H9 (cell line): Measurements from ENCODE around the gene MORC2. TPM values are rescaled to one million over a fixed set of nuclear protein-coding genes. Genes with fewer than 3 reads are reported as not detected.

ENCODE experiments used
- DNase-seq: peaks from one replicate; pipeline ENCODE4 v3.0.0-alpha.2; 2017
- H2AFZ ChIP-seq: one replicate; pipeline ENCODE4 v1.6.1; 2013; ENCODE audit warnings: mild to moderate bottlenecking, low read length, control low read depth, moderate library complexity
- H2AK5ac ChIP-seq: 2 replicates; pipeline ENCODE4 v1.6.1; 2013; ENCODE audit warnings: low read length, control low read depth, mixed read lengths; ENCODE audit not compliant: insufficient read length
- H2BK120ac ChIP-seq: one replicate; pipeline ENCODE4 v1.6.1; 2013; ENCODE audit warnings: low read depth, mild to moderate bottlenecking, low read length, control low read depth, inconsistent platforms; ENCODE audit not compliant: poor library complexity, severe bottlenecking
- H2BK12ac ChIP-seq: 2 replicates; pipeline ENCODE4 v1.6.1; 2013; ENCODE audit warnings: low read length, control low read depth, mixed read lengths, low read depth; ENCODE audit not compliant: insufficient read length
- H2BK15ac ChIP-seq: 2 replicates; pipeline ENCODE4 v1.6.1; 2013; ENCODE audit warnings: low read depth, low read length, control low read depth
- H2BK20ac ChIP-seq: one replicate; pipeline ENCODE4 v1.6.1; 2013; ENCODE audit warnings: low read depth, mild to moderate bottlenecking, low read length, control low read depth, inconsistent platforms; ENCODE audit not compliant: poor library complexity, severe bottlenecking
- H2BK5ac ChIP-seq: 2 replicates; pipeline ENCODE4 v1.6.1; 2013; ENCODE audit warnings: low read length, control low read depth, mixed read lengths; ENCODE audit not compliant: insufficient read length
- H3K14ac ChIP-seq: 2 replicates; pipeline ENCODE4 v1.6.1; 2013; ENCODE audit warnings: low read length, control low read depth; ENCODE audit not compliant: insufficient read depth
- H3K18ac ChIP-seq: 2 replicates; pipeline ENCODE4 v1.6.1; 2013; ENCODE audit warnings: low read depth, mild to moderate bottlenecking, mixed read lengths, low read length, control low read depth; ENCODE audit not compliant: insufficient read length
- H3K23ac ChIP-seq: 2 replicates; pipeline ENCODE4 v1.6.1; 2013; ENCODE audit warnings: low read length, control low read depth, mixed read lengths, low read depth; ENCODE audit not compliant: insufficient read length
- H3K23me2 ChIP-seq: 2 replicates; pipeline ENCODE4 v1.6.1; 2013; ENCODE audit warnings: low read depth, mild to moderate bottlenecking, mixed read lengths, low read length, control low read depth; ENCODE audit not compliant: insufficient read length, poor library complexity, severe bottlenecking
- H3K27ac ChIP-seq: 2 replicates; pipeline ENCODE4 v1.5.1; 2013; ENCODE audit warnings: low read length, control low read depth, mixed read lengths, low read depth; ENCODE audit not compliant: insufficient read length
- H3K27me3 ChIP-seq: 2 replicates; pipeline ENCODE4 v1.6.1; 2013; ENCODE audit warnings: low read length, control low read depth, inconsistent platforms; ENCODE audit not compliant: insufficient read depth
- H3K4ac ChIP-seq: 2 replicates; pipeline ENCODE4 v1.6.1; 2013; ENCODE audit warnings: low read depth, mild to moderate bottlenecking, control low read depth, inconsistent platforms, low read length, moderate library complexity
- H3K4me1 ChIP-seq: 2 replicates; pipeline ENCODE4 v1.6.1; 2013; ENCODE audit warnings: low read length, control low read depth, inconsistent platforms; ENCODE audit not compliant: insufficient read depth
- H3K4me2 ChIP-seq: 2 replicates; pipeline ENCODE4 v1.6.1; 2013; ENCODE audit warnings: low read length, control low read depth, mixed read lengths; ENCODE audit not compliant: insufficient read length, insufficient read depth
- H3K56ac ChIP-seq: 2 replicates; pipeline ENCODE4 v1.6.1; 2013; ENCODE audit warnings: low read depth, mild to moderate bottlenecking, mixed read lengths, low read length, control low read depth; ENCODE audit not compliant: insufficient read length
- H3K79me1 ChIP-seq: 2 replicates; pipeline ENCODE4 v1.6.1; 2013; ENCODE audit warnings: low read depth, mild to moderate bottlenecking, moderate library complexity, low read length, control low read depth, inconsistent platforms; ENCODE audit not compliant: insufficient read depth, poor library complexity, severe bottlenecking
- H3K79me2 ChIP-seq: 2 replicates; pipeline ENCODE4 v1.6.1; 2013; ENCODE audit warnings: low read length, control low read depth, inconsistent platforms; ENCODE audit not compliant: insufficient read depth
- H3K9ac ChIP-seq: 2 replicates; pipeline ENCODE4 v1.6.1; 2013; ENCODE audit warnings: low read length, control low read depth, mixed read lengths; ENCODE audit not compliant: insufficient read length; ENCODE audit errors: extremely low read depth
- H3K9me3 ChIP-seq: one replicate; pipeline ENCODE4 v1.6.1; 2013; ENCODE audit warnings: low read depth, low read length, inconsistent platforms; ENCODE audit not compliant: control insufficient read depth
- H3T11ph ChIP-seq: one replicate; pipeline ENCODE4 v1.6.1; 2013; ENCODE audit warnings: mild to moderate bottlenecking, low read length, control low read depth, inconsistent platforms
- H4K20me1 ChIP-seq: one replicate; pipeline ENCODE4 v1.6.1; 2013; ENCODE audit not compliant: control insufficient read depth, insufficient read length, insufficient read depth
- H4K5ac ChIP-seq: 2 replicates; pipeline ENCODE4 v1.6.1; 2013; ENCODE audit warnings: low read depth, mild to moderate bottlenecking, mixed read lengths, low read length, control low read depth; ENCODE audit not compliant: insufficient read length
- H4K8ac ChIP-seq: replicated peaks from 2 replicates; pipeline ENCODE4 v1.6.1; 2013; ENCODE audit warnings: low read length, control low read depth, mixed read lengths, low read depth; ENCODE audit not compliant: insufficient read length
- H4K91ac ChIP-seq: 2 replicates; pipeline ENCODE4 v1.6.1; 2013; ENCODE audit warnings: low read depth, mild to moderate bottlenecking, moderate library complexity, mixed read lengths, low read length, control low read depth; ENCODE audit not compliant: insufficient read length
- H3K27ac Mint-ChIP-seq, 3 experiments: 2 replicates in 2 of 3; 3 replicates in 1 of 3; pipeline ENCODE4 v1.8.0; 2020 to 2021; ENCODE audit warnings: mixed read lengths in 3 of 3, mild to moderate bottlenecking in 1 of 3, moderate library complexity in 1 of 3
- H3K27me3 Mint-ChIP-seq: 2 replicates; pipeline ENCODE4 v1.8.0; 2021; ENCODE audit warnings: low read depth, mild to moderate bottlenecking, moderate library complexity, mixed read lengths
- H3K36me3 Mint-ChIP-seq, 3 experiments: 2 replicates in 2 of 3; 3 replicates in 1 of 3; pipeline ENCODE4 v1.8.0; 2020 to 2021; ENCODE audit warnings: low read depth in 3 of 3, mixed read lengths in 3 of 3; ENCODE audit not compliant: insufficient read depth in 1 of 3
- H3K4me1 Mint-ChIP-seq, 2 experiments: 2 replicates each; pipeline ENCODE4 v1.8.0; 2020; ENCODE audit warnings: mixed read lengths in 2 of 2
- H3K4me3 Mint-ChIP-seq, 2 experiments: 2 replicates in 1 of 2; 3 replicates in 1 of 2; pipeline ENCODE4 v1.8.0; 2020 to 2021; ENCODE audit warnings: mild to moderate bottlenecking in 2 of 2, mixed read lengths in 2 of 2, moderate library complexity in 1 of 2
- H3K9me3 Mint-ChIP-seq, 2 experiments: 2 replicates in 1 of 2; 3 replicates in 1 of 2; pipeline ENCODE4 v1.8.0; 2020; ENCODE audit warnings: mild to moderate bottlenecking in 2 of 2, mixed read lengths in 2 of 2, moderate library complexity in 1 of 2
- CTCF ChIP-seq: fragments of 200-600 bp; sonication (generic); conservative IDR thresholded peaks from 3 replicates; pipeline ENCODE4 v1.8.0; 2021; ENCODE audit warnings: antibody characterized with exemption, mild to moderate bottlenecking
- WGBS: extraction: QIAGEN DNeasy Blood & Tissue Kit; methylation state at CpG from one replicate; pipeline ENCODE4 v1.1.7; 2013; ENCODE audit warnings: missing lambda C conversion rate, low lambda C conversion rate, mixed read lengths; ENCODE audit not compliant: insufficient read length; ENCODE audit errors: extremely low coverage; 5-methylcytosine and 5-hydroxymethylcytosine counted together
- total RNA-seq: library from RNA; stranded (reverse); gene quantifications from 2 replicates; pipeline ENCODE4 v1.2.1, GENCODE V29; 2021

Gene MORC2
- total RNA-seq, 1 experiment from 2014 or later, result 37.4 TPM

DNA sequence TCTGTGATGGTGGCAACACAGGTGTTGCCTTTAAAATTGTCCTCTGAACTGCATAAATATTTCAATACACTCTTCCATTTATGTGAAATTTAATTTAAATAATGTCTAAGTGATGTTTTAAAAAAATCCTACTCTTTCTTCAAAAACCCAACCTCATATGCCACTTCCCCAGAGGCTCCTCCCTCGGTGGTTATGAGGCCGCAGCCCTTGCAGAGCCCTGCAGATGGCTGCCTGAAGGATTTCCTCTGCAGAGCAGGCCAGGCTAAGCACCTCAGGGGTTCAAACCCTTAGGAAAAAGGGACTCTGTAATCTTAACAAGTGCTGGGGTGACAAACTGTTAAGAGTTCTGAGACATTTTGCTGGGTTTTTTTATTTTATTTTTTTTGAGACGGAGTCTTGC lies 25.2 kb downstream of the MORC2 start:
- Mint-ChIP-seq H3K27me3 (no peaks in the 10 kb centered on the region), H3K9me3 (no peaks in the 10 kb centered on the region), H3K27ac (no peak overlapping the region), H3K36me3 (peaks cover 60 to 83% (median 77%) of the 10 kb centered on the region in 3 experiments), H3K4me1 (no peaks in the 10 kb centered on the region), H3K4me3 (no peak overlapping the region)
- Histone ChIP-seq H3K79me2 (no peaks in the 10 kb centered on the region), H3K4me2 (no peak overlapping the region), H3K14ac (no peak overlapping the region), H3K9me3 (no peaks in the 10 kb centered on the region), H2AFZ (no peak overlapping the region), H3K4ac (no peak overlapping the region), H4K8ac (no peak overlapping the region), H3K27me3 (no peaks in the 10 kb centered on the region), H3K4me1 (no peaks in the 10 kb centered on the region), H4K5ac (no peak overlapping the region), H3K23me2 (no peaks in the 10 kb centered on the region), H2BK5ac (no peak overlapping the region), H3K9ac (no peak overlapping the region), H3K79me1 (no peaks in the 10 kb centered on the region), H2BK15ac (no peak overlapping the region), H3K23ac (no peak overlapping the region), H2AK5ac (no peak overlapping the region), H2BK12ac (no peak overlapping the region), H4K91ac (no peak overlapping the region), H3K18ac (no peak overlapping the region), H3T11ph (no peak overlapping the region), H3K56ac (no peak overlapping the region), H4K20me1 (no peaks in the 10 kb centered on the region), H3K27ac (no peak overlapping the region), H2BK120ac (no peak overlapping the region), H2BK20ac (no peak overlapping the region)
- no peak for TF ChIP-seq CTCF
- no CpG with 5 or more reads among the region's 3 CpGs for WGBS
- DNase-seq, result no peak
